Epithelial cell of esophagus (primary cell): ENCODE data around the gene RIMS1.

Experiments used
- DNase-seq: peaks from one replicate; pipeline ENCODE4 v3.0.0; 2010; ENCODE audit warnings: low read depth
- H3K4me3 ChIP-seq: 2 replicates; pipeline ENCODE4 v1.5.1; 2011; ENCODE audit warnings: mild to moderate bottlenecking, low read length, control low read depth
- TF ChIP-seq, protein P1 (sequence below): IDR thresholded peaks from 2 replicates; pipeline ENCODE4 v1.5.1; 2011; ENCODE audit warnings: low read depth, mild to moderate bottlenecking, low read length, control low read depth, inconsistent platforms; ENCODE audit not compliant: insufficient read depth; ENCODE audit errors: missing control alignments

Gene RIMS1

GRCh38 chr6:72182337-72183246 is 296.2 kb downstream of the RIMS1 start:
- H3K4me3 ChIP-seq, result peak overlapping the region; percentile 40
- TF ChIP-seq, protein P1, sequence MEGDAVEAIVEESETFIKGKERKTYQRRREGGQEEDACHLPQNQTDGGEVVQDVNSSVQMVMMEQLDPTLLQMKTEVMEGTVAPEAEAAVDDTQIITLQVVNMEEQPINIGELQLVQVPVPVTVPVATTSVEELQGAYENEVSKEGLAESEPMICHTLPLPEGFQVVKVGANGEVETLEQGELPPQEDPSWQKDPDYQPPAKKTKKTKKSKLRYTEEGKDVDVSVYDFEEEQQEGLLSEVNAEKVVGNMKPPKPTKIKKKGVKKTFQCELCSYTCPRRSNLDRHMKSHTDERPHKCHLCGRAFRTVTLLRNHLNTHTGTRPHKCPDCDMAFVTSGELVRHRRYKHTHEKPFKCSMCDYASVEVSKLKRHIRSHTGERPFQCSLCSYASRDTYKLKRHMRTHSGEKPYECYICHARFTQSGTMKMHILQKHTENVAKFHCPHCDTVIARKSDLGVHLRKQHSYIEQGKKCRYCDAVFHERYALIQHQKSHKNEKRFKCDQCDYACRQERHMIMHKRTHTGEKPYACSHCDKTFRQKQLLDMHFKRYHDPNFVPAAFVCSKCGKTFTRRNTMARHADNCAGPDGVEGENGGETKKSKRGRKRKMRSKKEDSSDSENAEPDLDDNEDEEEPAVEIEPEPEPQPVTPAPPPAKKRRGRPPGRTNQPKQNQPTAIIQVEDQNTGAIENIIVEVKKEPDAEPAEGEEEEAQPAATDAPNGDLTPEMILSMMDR, result no peak
- DNase-seq, result peak; percentile 74

GRCh38 chr6:72203983-72204382 is 317.6 kb downstream of the RIMS1 start:
- TF ChIP-seq, protein P1, result no peak
- H3K4me3 ChIP-seq, result no peak overlapping the region
- DNase-seq, result no peak

DNA sequence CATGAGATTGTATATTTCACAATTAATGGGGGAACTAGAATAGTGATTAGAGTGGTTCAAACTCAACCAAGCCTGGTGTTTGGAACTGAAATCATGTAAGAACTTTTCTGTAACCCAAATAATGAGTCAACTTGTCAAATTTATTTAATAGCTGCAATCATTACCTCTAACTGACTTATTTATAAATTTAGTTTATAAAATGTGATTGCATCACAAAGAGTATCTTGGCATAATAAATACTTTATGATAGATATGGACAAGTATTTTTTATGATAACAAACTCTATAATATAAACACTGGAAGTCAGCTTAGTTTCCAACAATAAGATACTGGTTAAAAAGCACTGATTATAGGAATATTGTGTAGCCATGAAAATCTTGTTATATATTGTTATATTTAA is 319.1 kb downstream of the RIMS1 start:
- no peak for DNase-seq
- TF ChIP-seq, protein P1, result no peak
- H3K4me3 ChIP-seq, result no peak overlapping the region

DNA sequence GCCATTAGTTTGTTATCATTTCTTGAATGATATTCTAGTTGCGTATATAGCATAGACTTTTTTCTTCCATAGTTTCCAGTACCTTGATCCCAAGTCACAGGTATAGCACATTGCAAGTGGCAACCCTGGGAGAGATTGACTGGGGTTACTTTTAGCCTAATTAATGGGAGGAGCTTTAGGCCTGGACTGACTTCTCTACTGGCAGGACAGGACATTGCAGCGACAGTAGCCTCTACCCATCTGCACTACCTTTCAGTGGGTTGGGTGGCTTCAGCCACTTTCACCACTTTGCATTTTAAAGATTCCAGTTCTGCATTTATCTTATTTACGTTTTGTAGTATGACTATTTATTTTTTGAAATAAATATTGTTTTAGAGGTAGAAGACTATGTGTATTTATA is 320.3 kb downstream of the RIMS1 start:
- no peak for DNase-seq
- TF ChIP-seq, protein P1, result no peak
- H3K4me3 ChIP-seq, result no peak overlapping the region

GRCh38 chr6:72212686-72213085 is 326.3 kb downstream of the RIMS1 start:
- DNase-seq, result no peak
- TF ChIP-seq, protein P1, result no peak
- H3K4me3 ChIP-seq, result no peak overlapping the region

- no peak overlapping the region for H3K4me3 ChIP-seq
- no peak for DNase-seq
- TF ChIP-seq, protein P1, result no peak
These were observed 327.3 kb downstream of the RIMS1 start for GRCh38 chr6:72213654-72214053.
